Stimulated activated naive CD8-positive, alpha-beta T cell treated with anti-CD3 and anti-CD28 coated beads, Interleukin-15, Interleukin-2, amounts not matched to agents 100 ng/mL and 50 ng/mL, for 24 hours (primary cell): Measurements from ENCODE around the gene DSPP.

Experiments used
- H3K27ac Mint-ChIP-seq: one replicate; pipeline ENCODE4 v1.8.0; 2021; ENCODE audit warnings: mild to moderate bottlenecking, mixed read lengths
- H3K27me3 Mint-ChIP-seq: one replicate; pipeline ENCODE4 v1.8.0; 2021; ENCODE audit warnings: mixed read lengths
- H3K36me3 Mint-ChIP-seq: one replicate; pipeline ENCODE4 v1.8.0; 2021; ENCODE audit warnings: low read depth, mixed read lengths
- H3K4me1 Mint-ChIP-seq: one replicate; pipeline ENCODE4 v1.8.0; 2021; ENCODE audit warnings: low read depth, mixed read lengths
- H3K4me3 Mint-ChIP-seq: one replicate; pipeline ENCODE4 v1.8.0; 2021; ENCODE audit warnings: mild to moderate bottlenecking, mixed read lengths
- H3K9me3 Mint-ChIP-seq: one replicate; pipeline ENCODE4 v1.8.0; 2021; ENCODE audit warnings: mixed read lengths

The DSPP gene

DNA sequence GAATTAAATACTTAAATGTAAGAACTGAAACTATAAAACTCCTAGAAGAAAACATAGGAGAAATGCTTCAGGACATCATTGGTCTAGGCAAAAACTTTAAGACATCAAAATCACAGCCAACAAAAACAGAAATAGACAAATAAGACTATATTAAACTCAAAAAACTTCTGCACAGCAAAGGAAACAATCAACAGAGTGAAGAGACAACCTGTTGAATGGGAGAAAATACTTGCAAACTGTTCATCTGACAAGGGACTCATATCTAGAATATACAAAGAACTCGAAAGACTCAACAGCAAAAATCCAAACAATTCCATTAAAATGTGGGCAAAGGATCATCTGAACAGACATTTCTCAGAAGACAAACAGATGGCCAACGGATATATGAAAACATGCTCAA lies 16.2 kb upstream of the DSPP start:
- H3K36me3 Mint-ChIP-seq, result no peaks in the 10 kb centered on the region
- peaks cover 4% of the 10 kb centered on the region for H3K27me3 Mint-ChIP-seq
- H3K4me1 Mint-ChIP-seq, result no peaks in the 10 kb centered on the region
- H3K9me3 Mint-ChIP-seq, result peaks cover 6% of the 10 kb centered on the region
- H3K27ac Mint-ChIP-seq, result no peak overlapping the region
- no peak overlapping the region for H3K4me3 Mint-ChIP-seq

DNA sequence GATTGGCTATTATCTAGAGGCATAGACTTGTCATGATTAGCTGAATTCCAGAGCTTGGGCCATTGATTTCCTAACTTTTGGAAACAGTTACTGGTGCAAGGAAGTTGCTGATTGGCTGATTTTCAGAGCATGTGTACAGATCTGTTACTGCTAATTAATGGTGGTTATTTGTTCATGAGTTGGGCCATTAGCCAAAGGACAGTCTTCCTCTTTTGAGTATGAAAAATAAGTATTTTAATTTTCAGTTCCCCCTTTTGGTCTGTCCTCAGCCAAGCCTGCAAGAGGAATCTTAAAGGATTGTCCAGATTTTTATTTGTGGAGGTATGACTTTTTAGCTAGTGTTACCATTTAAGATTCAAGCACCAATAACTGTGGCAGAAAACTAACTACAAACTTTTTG lies 7.0 kb upstream of the DSPP start:
- Mint-ChIP-seq H3K9me3 (no peaks in the 10 kb centered on the region), H3K27me3 (peaks cover 6% of the 10 kb centered on the region), H3K4me1 (no peaks in the 10 kb centered on the region), H3K4me3 (no peak overlapping the region), H3K36me3 (no peaks in the 10 kb centered on the region), H3K27ac (no peak overlapping the region)

DNA sequence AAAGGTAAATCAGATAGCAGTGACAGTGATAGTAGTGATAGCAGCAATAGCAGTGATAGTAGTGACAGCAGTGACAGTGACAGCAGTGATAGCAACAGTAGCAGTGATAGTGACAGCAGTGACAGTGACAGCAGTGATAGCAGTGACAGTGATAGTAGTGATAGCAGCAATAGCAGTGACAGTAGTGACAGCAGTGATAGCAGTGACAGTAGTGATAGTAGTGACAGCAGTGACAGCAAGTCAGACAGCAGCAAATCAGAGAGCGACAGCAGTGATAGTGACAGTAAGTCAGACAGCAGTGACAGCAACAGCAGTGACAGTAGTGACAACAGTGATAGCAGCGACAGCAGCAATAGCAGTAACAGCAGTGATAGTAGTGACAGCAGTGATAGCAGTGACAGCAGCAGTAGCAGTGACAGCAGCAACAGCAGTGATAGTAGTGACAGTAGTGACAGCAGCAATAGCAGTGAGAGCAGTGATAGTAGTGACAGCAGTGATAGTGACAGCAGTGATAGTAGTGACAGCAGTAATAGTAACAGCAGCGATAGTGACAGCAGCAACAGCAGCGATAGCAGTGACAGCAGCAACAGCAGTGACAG lies 6.1 kb downstream of the DSPP start:
- H3K27me3 Mint-ChIP-seq, result peaks cover 3% of the 10 kb centered on the region
- no peak overlapping the region for H3K27ac Mint-ChIP-seq
- H3K4me3 Mint-ChIP-seq, result no peak overlapping the region
- no peaks in the 10 kb centered on the region for H3K4me1 Mint-ChIP-seq
- no peaks in the 10 kb centered on the region for H3K36me3 Mint-ChIP-seq
- no peaks in the 10 kb centered on the region for H3K9me3 Mint-ChIP-seq

DNA sequence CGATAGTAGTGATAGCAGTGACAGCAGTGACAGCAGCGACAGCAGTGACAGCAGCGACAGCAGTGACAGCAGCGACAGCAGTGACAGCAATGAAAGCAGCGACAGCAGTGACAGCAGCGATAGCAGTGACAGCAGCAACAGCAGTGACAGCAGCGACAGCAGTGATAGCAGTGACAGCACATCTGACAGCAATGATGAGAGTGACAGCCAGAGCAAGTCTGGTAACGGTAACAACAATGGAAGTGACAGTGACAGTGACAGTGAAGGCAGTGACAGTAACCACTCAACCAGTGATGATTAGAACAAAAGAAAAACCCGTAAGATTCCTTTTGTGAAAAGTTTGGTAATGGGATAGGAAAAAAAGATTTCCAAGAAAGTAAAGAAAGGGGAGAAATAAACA lies 7.9 kb downstream of the DSPP start:
- Mint-ChIP-seq H3K9me3 (no peaks in the 10 kb centered on the region), H3K27me3 (peaks cover 7% of the 10 kb centered on the region), H3K27ac (no peak overlapping the region), H3K4me1 (no peaks in the 10 kb centered on the region), H3K36me3 (no peaks in the 10 kb centered on the region), H3K4me3 (no peak overlapping the region)

DNA sequence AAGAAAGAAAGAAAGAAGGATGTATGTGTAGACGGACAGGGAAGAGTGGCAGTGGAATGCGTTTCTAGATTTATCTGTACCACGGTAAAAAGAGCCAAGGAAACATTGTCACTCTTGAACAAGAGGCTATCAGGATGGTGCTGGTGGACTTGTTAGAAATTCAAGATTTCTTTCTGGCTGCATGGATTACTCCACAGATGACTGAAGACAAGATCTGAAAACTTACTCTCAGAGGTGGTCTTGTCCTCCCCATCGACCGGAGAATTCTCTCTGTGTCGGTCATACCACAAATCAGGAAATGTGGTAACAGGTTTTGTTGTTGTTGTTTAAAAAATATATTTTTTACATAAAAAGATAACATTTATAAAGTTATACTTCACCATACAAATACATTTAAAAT lies 11.8 kb downstream of the DSPP start:
- Mint-ChIP-seq H3K27me3 (peaks cover 10% of the 10 kb centered on the region), H3K4me1 (no peaks in the 10 kb centered on the region), H3K36me3 (no peaks in the 10 kb centered on the region), H3K27ac (no peak overlapping the region), H3K4me3 (no peak overlapping the region), H3K9me3 (no peaks in the 10 kb centered on the region)

DNA sequence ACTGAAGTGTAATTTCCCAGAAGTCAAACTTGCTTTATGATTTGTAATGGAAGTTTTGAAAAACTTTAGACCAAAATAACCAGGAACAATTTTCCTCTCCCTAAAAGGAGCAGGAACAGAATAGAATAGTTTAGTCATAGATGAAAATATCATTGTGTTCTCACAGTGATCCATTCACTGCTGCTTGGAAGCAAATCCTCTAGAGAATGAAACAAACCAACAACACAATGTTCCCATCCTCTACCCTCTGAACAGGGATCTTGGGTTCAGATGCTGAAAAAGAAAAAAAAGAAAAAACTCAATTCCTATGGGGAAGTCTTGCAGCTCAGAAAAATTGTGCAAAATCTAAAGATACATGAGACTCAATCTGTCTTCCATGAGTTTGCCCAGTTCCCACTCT lies 12.2 kb downstream of the DSPP start:
- Mint-ChIP-seq H3K9me3 (no peaks in the 10 kb centered on the region), H3K27me3 (peaks cover 10% of the 10 kb centered on the region), H3K36me3 (no peaks in the 10 kb centered on the region), H3K4me3 (no peak overlapping the region), H3K27ac (no peak overlapping the region), H3K4me1 (no peaks in the 10 kb centered on the region)

DNA sequence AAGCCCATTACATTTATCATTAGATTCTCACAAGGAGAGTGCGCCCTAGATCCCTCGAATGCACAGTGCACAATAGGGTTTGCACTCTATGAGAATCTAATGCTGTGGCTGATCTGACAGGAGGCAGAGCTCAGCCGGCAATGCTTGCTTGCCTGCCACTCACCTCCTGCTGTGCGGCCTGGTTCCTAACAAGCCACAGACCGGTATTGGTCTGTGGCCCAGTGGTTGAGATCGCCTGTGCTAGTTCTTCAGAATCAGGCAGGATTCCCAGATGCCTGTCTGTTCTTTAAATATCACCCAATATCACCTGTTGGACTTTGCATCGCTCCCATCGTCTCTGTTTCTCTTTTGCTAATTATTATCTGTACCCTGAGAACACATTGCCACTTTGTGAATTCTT lies 14.0 kb downstream of the DSPP start:
- Mint-ChIP-seq H3K36me3 (no peaks in the 10 kb centered on the region), H3K4me1 (no peaks in the 10 kb centered on the region), H3K4me3 (no peak overlapping the region), H3K27ac (no peak overlapping the region), H3K27me3 (peaks cover 10% of the 10 kb centered on the region), H3K9me3 (no peaks in the 10 kb centered on the region)

DNA sequence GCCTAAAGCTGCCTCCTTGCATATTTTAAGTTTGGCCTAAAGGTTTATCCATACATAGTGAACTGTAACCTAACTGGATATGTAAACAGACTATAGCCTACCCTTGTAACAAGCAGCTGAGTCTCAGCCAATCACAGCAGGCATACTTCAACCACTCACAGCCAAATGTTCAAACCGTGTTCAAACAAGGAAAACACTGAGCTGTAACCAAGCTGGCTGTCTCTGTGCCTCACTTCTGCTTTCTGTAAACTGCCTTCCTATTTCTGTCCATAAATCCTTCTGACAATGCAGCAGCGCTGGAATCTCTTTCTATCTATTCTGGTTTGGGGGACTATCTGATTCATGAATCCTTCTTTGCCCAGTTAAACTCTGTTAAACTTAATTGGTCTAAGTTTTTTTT lies 16.4 kb downstream of the DSPP start:
- no peak overlapping the region for H3K4me3 Mint-ChIP-seq
- H3K9me3 Mint-ChIP-seq, result no peaks in the 10 kb centered on the region
- no peaks in the 10 kb centered on the region for H3K36me3 Mint-ChIP-seq
- H3K27me3 Mint-ChIP-seq, result peaks cover 10% of the 10 kb centered on the region
- no peaks in the 10 kb centered on the region for H3K4me1 Mint-ChIP-seq
- no peak overlapping the region for H3K27ac Mint-ChIP-seq

DNA sequence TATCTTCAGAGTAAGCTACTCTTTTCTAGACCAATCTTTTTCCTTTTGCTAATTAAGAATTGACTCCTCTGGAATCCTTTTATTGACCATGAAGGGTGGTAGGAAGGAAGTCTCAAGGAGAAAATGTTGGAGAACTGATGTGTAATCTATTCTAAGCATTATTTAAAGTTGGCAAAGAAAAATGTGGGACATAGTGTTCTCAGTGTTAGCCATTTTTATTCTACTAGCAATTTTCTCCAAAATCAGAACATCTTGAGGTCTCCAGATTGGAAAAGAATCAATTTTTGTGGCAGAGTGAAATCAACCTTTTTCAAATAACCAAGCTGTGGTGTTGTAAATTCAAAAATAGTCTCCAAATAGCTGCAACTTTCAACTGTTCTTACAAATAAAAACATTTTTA lies 23.3 kb downstream of the DSPP start:
- no peak overlapping the region for H3K4me3 Mint-ChIP-seq
- H3K27ac Mint-ChIP-seq, result no peak overlapping the region
- H3K4me1 Mint-ChIP-seq, result no peaks in the 10 kb centered on the region
- H3K36me3 Mint-ChIP-seq, result no peaks in the 10 kb centered on the region
- H3K9me3 Mint-ChIP-seq, result no peaks in the 10 kb centered on the region
- peaks cover 10% of the 10 kb centered on the region for H3K27me3 Mint-ChIP-seq

DNA sequence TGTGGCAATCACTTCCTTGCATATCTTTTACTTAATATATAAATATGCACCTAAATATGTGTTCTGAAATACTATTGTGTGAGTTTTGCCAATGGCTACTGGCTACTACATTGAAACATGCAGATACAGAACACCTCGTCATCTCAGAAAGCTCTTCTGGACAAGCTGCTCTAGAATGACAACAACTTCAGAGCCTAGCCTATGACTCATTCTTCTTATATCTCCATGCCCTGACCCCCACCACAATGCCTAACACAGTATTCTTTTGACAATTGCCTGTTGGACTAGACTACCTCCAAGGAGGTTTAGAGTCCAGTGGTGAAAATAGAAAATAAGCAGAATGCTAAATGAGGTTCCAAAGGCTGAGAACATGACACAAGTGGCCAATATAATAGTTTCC lies 24.1 kb downstream of the DSPP start:
- Mint-ChIP-seq H3K36me3 (no peaks in the 10 kb centered on the region), H3K4me1 (no peaks in the 10 kb centered on the region), H3K9me3 (no peaks in the 10 kb centered on the region), H3K27me3 (peaks cover 10% of the 10 kb centered on the region), H3K4me3 (no peak overlapping the region), H3K27ac (no peak overlapping the region)

DNA sequence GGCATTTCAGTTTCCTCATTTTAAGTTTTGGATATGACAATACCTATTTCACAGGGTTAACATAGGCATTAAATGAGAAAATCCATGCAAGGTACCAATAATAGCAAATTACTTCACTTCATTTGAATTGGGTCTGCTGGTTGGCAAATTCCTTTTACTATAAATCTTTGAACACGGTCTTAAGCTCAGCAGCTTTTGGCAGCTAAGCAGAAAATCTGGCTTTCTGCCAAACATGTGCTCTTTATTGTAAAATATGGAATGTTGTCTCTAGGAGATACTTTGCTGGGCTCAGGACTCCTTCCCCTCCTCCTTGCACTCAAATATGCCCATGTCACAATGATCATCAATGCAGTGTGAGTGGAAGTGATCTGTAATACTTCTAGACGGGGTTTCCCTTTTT lies 24.9 kb downstream of the DSPP start:
- Mint-ChIP-seq H3K27ac (no peak overlapping the region), H3K36me3 (no peaks in the 10 kb centered on the region), H3K4me1 (no peaks in the 10 kb centered on the region), H3K9me3 (no peaks in the 10 kb centered on the region), H3K27me3 (peaks cover 10% of the 10 kb centered on the region), H3K4me3 (no peak overlapping the region)

DNA sequence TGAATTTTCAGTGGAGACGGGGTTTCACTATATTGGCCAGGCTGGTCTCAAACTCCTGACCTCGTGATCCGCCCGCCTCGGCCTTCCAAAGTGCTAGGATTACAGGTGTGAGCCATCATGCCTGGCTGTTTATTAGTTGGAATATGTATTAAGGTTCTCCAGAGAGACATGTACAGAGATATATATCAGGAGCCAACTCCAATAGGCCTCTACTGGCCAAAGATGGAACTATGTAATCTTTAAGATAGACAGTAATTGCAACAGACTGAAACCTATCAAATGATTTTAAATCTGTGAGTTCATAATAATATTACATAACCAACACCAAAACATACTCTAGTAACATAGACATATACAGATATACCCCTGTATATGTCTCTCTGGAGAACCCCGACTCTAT lies 36.0 kb downstream of the DSPP start:
- H3K36me3 Mint-ChIP-seq, result no peaks in the 10 kb centered on the region
- H3K27ac Mint-ChIP-seq, result no peak overlapping the region
- H3K27me3 Mint-ChIP-seq, result no peaks in the 10 kb centered on the region
- no peaks in the 10 kb centered on the region for H3K9me3 Mint-ChIP-seq
- no peaks in the 10 kb centered on the region for H3K4me1 Mint-ChIP-seq
- no peak overlapping the region for H3K4me3 Mint-ChIP-seq

DNA sequence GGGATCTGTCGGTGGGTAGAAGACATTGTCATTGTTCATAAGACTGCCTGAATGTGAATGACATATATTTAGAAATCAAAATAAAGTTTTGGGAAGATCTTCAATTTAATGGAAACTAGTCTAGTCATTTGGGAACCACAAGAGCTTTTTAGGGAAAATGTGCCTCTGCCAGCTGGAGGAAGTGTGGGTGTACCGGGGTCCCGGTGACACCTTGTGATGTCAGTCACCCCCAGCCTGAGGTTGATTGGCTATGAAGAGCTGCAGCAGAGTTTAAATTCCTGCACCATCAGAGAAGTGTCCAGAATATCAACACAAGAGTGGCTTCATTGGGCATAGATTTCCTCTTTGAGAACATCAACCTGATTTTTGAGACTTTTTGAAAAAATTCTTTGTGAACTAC lies 41.7 kb downstream of the DSPP start, which contains the start of gene DMP1:
Gene DMP1 (plus strand): TSS at position 301 of the 400 bp plus-strand sequence. CDS start 6,213 bp downstream, outside the sequence.
- Mint-ChIP-seq H3K36me3 (no peaks in the 10 kb centered on the region), H3K4me1 (no peaks in the 10 kb centered on the region), H3K9me3 (no peaks in the 10 kb centered on the region), H3K27me3 (peaks cover 5% of the 10 kb centered on the region), H3K4me3 (no peak within 1 kb of the TSS), H3K27ac (no peak within 1 kb of the TSS)

DNA sequence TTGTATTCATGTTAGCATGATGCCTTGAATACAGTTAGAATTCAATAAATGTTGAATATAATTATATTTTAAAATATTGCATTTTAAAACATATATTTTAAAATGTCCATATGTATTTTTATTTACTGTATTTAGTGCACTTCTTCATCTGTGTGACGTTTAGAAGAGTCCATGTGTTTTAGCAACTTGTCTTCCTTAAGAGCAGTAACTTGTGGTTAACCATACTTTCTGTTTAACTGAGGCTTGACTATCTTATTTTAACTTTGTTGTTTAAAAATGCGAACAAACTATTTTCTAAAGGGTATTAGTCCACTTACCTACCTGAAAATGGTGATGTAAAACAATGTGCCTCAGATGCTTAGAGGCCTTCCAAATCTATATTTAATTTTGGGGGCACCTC lies 42.6 kb downstream of the DSPP start:
- H3K9me3 Mint-ChIP-seq, result no peaks in the 10 kb centered on the region
- H3K36me3 Mint-ChIP-seq, result no peaks in the 10 kb centered on the region

DNA sequence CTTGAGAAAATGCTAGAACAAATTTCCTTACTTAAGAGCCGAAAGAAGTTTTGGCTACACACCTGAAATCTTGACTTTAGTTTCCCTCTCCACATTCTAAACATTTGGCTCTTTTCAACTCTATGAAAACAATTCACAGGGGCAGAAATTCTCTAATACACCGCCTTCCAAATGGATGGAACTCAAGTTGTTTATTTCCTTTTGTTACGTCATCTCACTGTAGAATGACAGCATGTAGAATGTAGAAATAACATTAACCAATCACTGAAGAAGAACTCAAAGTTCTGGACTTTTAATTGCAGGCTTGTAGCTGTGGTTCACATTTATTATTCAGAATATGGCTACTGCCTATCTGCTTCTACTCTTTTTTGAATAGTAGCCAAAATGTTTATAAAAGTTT lies 43.6 kb downstream of the DSPP start:
- H3K36me3 Mint-ChIP-seq, result no peaks in the 10 kb centered on the region
- no peaks in the 10 kb centered on the region for H3K9me3 Mint-ChIP-seq
- H3K4me1 Mint-ChIP-seq, result no peaks in the 10 kb centered on the region
- H3K4me3 Mint-ChIP-seq, result no peak overlapping the region
- peaks cover 5% of the 10 kb centered on the region for H3K27me3 Mint-ChIP-seq
- no peak overlapping the region for H3K27ac Mint-ChIP-seq

More for the DNA sequence above, 42.6 kb downstream of the DSPP start:
- peaks cover 5% of the 10 kb centered on the region for H3K27me3 Mint-ChIP-seq
- no peaks in the 10 kb centered on the region for H3K4me1 Mint-ChIP-seq
- no peak overlapping the region for H3K4me3 Mint-ChIP-seq
- no peak overlapping the region for H3K27ac Mint-ChIP-seq

DNA sequence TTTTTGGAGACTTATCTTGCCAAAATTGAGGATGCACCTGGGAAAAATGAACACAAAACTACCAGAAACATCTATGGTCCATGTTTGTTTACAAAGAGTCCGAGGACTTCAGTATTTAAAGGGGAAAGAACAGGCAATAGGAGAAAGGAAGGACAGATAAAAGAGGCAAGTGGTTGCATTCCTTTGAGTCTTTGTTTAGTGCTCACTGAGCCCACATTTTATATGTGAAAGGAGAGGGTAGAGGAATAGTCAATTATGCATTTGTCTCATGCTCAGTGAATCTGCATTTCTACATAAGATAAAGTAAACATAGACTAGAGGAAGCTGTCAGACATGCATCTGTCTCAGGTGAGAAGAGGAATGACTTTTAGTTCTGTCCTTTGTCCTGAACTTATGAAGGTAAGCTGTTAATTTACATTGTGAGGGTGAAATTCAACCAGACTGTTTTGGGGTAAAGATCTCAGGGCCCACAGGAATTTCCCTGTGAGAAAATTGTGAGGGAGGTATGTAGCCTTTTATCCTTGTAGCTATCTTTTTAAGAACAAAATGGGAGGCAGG lies 46.2 kb downstream of the DSPP start:
- H3K4me1 Mint-ChIP-seq, result no peaks in the 10 kb centered on the region

More for the DNA sequence above, 46.2 kb downstream of the DSPP start:
- no peaks in the 10 kb centered on the region for H3K36me3 Mint-ChIP-seq
- peaks cover 5% of the 10 kb centered on the region for H3K27me3 Mint-ChIP-seq
- no peaks in the 10 kb centered on the region for H3K9me3 Mint-ChIP-seq
- H3K27ac Mint-ChIP-seq, result no peak overlapping the region
- no peak overlapping the region for H3K4me3 Mint-ChIP-seq
